Gastrocnemius medialis (tissue), 4 donors: Measurements from ENCODE around the gene POLR3H.
"Not testable (repeated sequence)": the region's sequence is repeated elsewhere in the genome, so short reads cannot be mapped to it uniquely, and the experiment has no call there.

Experiments used
- CTCF ChIP-seq, 5 experiments: fragments of 450-650 bp in 3 of 5; fragments of 200-600 bp in 2 of 5; sonication (generic) in 2 of 5; IDR thresholded peaks in 4 of 5; conservative IDR thresholded peaks in 1 of 5; 1 replicate in 4 of 5; 2 replicates in 1 of 5; pipeline ENCODE4 v1.5.1; 2016 to 2019; ENCODE audit warnings: antibody characterized with exemption in 5 of 5, mild to moderate bottlenecking in 3 of 5, moderate library complexity in 3 of 5
- POLR2A ChIP-seq, 2 donors: fragments of 450-650 bp; IDR thresholded peaks; one replicate each; pipeline ENCODE4 v1.6.1; 2017; ENCODE audit warnings: antibody characterized with exemption in 2 of 2, mild to moderate bottlenecking in 2 of 2, moderate library complexity in 2 of 2

- not testable (repeated sequence) for TF ChIP-seq CTCF (IDR thresholded peaks at IDR 0.05 in 4 of 5, conservative IDR thresholded peaks at IDR 0.05 in 1 of 5); POLR2A (IDR thresholded peaks at IDR 0.05)
These were observed 14.0 kb upstream of the POLR3H start for GRCh38 chr22:41558241-41558630.
